Activated CD4-positive, alpha-beta memory T cell treated with anti-CD3 and anti-CD28 coated beads for 36 hours (primary cell): Measurements from ENCODE around the gene PTPRN2. TPM values are rescaled to one million over a fixed set of nuclear protein-coding genes. Genes with fewer than 3 reads are reported as not detected.
"Not testable (repeated sequence)": the region's sequence is repeated elsewhere in the genome, so short reads cannot be mapped to it uniquely, and the experiment has no call there.

Source experiments
- CTCF ChIA-PET: fragments of 350-600 bp; sonication (Branson Sonifier 250); formaldehyde crosslinking; loops from one replicate; lab custom pipeline; 2021; ENCODE audit warnings: antibody characterized with exemption, inconsistent platforms; lab: Charles Lee
- POLR2A ChIA-PET: fragments of 350-600 bp; sonication (Branson Sonifier 250); formaldehyde crosslinking; loops from one replicate; lab custom pipeline; 2021; ENCODE audit warnings: antibody characterized with exemption; lab: Charles Lee
- DNase-seq: peaks from one replicate; pipeline ENCODE4 v3.0.0-alpha.2; 2020
- H3K27ac Mint-ChIP-seq: one replicate; pipeline ENCODE4 v1.8.0; 2021; ENCODE audit warnings: mixed read lengths
- H3K27me3 Mint-ChIP-seq: one replicate; pipeline ENCODE4 v1.8.0; 2021; ENCODE audit warnings: mixed read lengths
- H3K36me3 Mint-ChIP-seq: one replicate; pipeline ENCODE4 v1.8.0; 2021; ENCODE audit warnings: mixed read lengths
- H3K4me1 Mint-ChIP-seq: one replicate; pipeline ENCODE4 v1.8.0; 2021; ENCODE audit warnings: low read depth, mixed read lengths
- H3K4me3 Mint-ChIP-seq: one replicate; pipeline ENCODE4 v1.8.0; 2021; ENCODE audit warnings: mild to moderate bottlenecking, mixed read lengths
- H3K9me3 Mint-ChIP-seq: one replicate; pipeline ENCODE4 v1.8.0; 2021; ENCODE audit warnings: mixed read lengths
- intact Hi-C: fragments of 100-400 bp; cut with micrococcal nuclease; formaldehyde crosslinking; loops from one replicate; pipeline ENCODE4 v1.15.1; 2023
- total RNA-seq, 2 experiments: library from RNA; stranded (reverse); gene quantifications; one replicate each; pipeline ENCODE4 v1.2.3, GENCODE V29; 2021

PTPRN2 gene
- total RNA-seq, 2 experiments from 2014 or later: 0.51 to 0.64 TPM

GRCh38 chr7:158530800-158531609, 56.6 kb downstream of the PTPRN2 start:
- Mint-ChIP-seq H3K4me3 (no peak overlapping the region), H3K9me3 (peaks cover 4% of the 10 kb centered on the region), H3K36me3 (no peaks in the 10 kb centered on the region), H3K27me3 (peaks cover 5% of the 10 kb centered on the region), H3K4me1 (no peaks in the 10 kb centered on the region), H3K27ac (no peak overlapping the region)
- ChIA-PET CTCF (no interaction called here), POLR2A (no interaction called here)
- no peak for DNase-seq
- intact Hi-C loops: no loop called here

GRCh38 chr7:158529181-158530096, 58.2 kb downstream of the PTPRN2 start:
- Mint-ChIP-seq H3K27ac (no peak overlapping the region), H3K4me1 (no peaks in the 10 kb centered on the region), H3K27me3 (peaks cover 5% of the 10 kb centered on the region), H3K9me3 (peaks cover under 1% of the 10 kb centered on the region), H3K36me3 (no peaks in the 10 kb centered on the region), H3K4me3 (no peak overlapping the region)
- ChIA-PET CTCF (no interaction called here), POLR2A (no interaction called here)
- no peak for DNase-seq
- intact Hi-C loops: no loop called here

DNA sequence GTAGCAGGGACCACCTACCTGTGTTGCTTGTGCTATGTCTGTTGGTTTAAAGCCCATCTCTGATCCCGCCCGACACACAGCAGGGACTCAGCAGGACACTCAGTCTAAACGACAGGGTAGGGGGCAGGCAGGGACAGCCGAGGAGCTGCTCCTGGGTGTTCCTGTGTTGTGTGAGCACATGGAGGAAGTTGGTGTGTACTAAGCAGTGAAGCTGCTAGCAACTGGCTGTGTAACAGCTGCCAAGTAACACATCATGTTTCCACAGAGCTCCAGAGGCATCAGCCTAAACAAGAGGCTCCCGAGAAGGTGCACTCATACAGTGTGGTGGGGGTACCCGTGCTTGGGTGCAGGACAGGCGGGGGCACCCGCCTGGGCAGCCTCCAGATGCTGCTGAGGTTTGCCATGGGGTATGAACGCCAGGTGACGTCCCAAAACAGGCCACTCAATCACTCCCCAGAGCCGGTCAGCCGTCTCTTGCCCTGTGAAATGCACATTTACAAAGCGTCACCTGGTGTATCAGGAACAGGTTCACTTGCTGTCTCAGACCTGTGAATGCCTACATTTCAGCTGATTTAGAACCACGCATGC, 59.6 kb downstream of the PTPRN2 start:
- Mint-ChIP-seq H3K36me3 (no peaks in the 10 kb centered on the region), H3K9me3 (no peaks in the 10 kb centered on the region), H3K4me1 (no peaks in the 10 kb centered on the region), H3K4me3 (no peak overlapping the region), H3K27me3 (peaks cover 3% of the 10 kb centered on the region), H3K27ac (no peak overlapping the region)
- ChIA-PET POLR2A (no interaction called here), CTCF (no interaction called here)
- DNase-seq: no peak
- intact Hi-C loops: no loop called here

DNA sequence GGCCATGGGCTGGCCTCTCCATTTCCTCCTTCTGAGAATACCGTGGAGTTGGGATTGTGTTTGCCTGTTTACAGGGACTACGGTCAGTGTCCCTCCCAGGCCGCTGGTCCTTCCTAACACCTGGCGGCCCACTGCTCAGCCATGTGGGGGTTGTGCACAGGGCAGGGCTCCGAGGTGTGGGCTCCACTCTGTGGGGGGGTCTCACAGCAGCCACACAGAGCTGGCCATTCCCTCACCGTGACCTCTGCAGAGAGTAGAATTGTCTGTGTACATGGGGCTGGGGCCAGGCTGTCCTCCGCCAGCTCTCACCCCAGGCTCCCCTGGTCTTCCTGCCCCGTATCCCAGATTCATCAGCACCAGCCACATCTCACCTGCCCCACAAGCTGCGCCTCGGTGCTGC, 60.1 kb downstream of the PTPRN2 start:
- Mint-ChIP-seq H3K4me3 (no peak overlapping the region), H3K27ac (no peak overlapping the region), H3K36me3 (no peaks in the 10 kb centered on the region), H3K9me3 (no peaks in the 10 kb centered on the region), H3K4me1 (no peaks in the 10 kb centered on the region), H3K27me3 (peaks cover 3% of the 10 kb centered on the region)
- CTCF ChIA-PET: no interaction called here
- DNase-seq: no peak
- intact Hi-C loops: no loop called here
- POLR2A ChIA-PET: no interaction called here

DNA sequence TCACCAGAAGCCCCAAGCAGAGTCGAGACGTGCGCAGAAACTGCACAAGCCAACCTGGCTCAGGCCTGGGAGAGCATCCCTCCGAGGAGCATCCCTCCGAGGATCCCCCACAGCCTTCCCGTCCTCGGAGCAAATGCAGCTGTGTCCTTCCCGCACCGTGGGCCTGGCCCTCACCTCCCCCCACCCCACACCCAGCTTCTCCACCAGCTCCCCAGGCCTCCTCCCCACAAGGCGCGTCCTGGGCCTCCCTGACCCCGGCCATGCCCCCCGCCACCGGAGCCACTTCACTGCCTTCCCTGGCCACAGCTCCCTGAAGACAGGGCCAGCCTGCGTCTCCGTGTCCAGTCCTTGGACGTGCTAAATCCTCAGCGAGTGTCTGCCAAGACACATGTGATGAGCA, 60.6 kb downstream of the PTPRN2 start:
- Mint-ChIP-seq H3K9me3 (no peaks in the 10 kb centered on the region), H3K4me1 (no peaks in the 10 kb centered on the region), H3K4me3 (no peak overlapping the region), H3K27ac (no peak overlapping the region), H3K36me3 (no peaks in the 10 kb centered on the region), H3K27me3 (peaks cover 3% of the 10 kb centered on the region)
- CTCF ChIA-PET: no interaction called here
- no peak for DNase-seq
- POLR2A ChIA-PET: no interaction called here
- intact Hi-C loops: no loop called here

GRCh38 chr7:158526531-158526930, 61.1 kb downstream of the PTPRN2 start:
- H3K36me3 Mint-ChIP-seq: no peaks in the 10 kb centered on the region
- H3K4me1 Mint-ChIP-seq: no peaks in the 10 kb centered on the region
- ChIA-PET CTCF (no interaction called here), POLR2A (no interaction called here)
- intact Hi-C loops: no loop called here
- H3K9me3 Mint-ChIP-seq: no peaks in the 10 kb centered on the region
- H3K27me3 Mint-ChIP-seq: peaks cover 3% of the 10 kb centered on the region
- H3K27ac Mint-ChIP-seq: no peak overlapping the region
- no peak for DNase-seq
- no peak overlapping the region for H3K4me3 Mint-ChIP-seq

DNA sequence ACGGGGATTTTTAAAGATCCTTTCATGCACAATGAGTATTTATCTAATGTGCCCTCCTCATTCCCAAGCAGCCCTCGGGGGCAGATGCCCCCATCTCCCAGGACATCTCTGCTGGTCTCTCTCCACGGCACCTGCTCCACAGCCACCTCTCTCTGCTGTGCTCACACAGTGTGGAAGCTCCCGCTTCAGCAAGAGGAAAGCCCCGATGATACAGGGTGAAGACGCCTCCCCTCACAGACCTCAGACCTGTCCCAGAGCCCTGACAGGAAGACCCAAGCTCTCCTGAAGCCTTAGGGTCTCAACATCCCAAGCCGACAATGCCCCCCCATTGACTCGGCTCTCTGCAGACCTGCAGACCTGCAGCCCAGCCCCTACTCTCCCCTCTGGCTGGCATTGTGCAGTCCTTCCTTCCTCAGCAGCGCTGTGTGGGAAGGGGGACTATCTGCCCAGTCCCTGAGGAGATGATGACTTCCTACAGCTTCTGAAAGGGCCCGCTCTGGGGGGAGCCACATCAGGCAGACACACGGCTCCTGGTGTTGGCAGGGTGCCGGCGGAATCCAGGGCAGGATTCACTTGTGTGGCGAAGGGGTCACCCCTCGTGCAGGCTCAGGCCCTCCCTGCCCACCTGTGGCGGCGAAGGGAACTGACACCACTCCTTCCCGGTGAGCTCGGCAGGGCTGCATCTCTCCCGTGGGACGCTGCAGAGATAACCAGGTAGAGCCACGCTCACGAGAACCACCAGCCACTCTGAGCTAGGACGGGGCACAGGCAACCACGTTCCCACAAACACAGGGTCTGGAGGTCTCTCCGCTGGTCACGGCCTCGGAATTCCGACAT, 61.8 kb downstream of the PTPRN2 start:
- ChIA-PET POLR2A (no interaction called here), CTCF (no interaction called here)
- H3K27ac Mint-ChIP-seq: no peak overlapping the region
- H3K9me3 Mint-ChIP-seq: peaks cover 3% of the 10 kb centered on the region
- intact Hi-C loops: no loop called here
- H3K4me3 Mint-ChIP-seq: no peak overlapping the region
- DNase-seq: no peak
- no peaks in the 10 kb centered on the region for H3K4me1 Mint-ChIP-seq
- no peaks in the 10 kb centered on the region for H3K36me3 Mint-ChIP-seq
- H3K27me3 Mint-ChIP-seq: peaks cover 3% of the 10 kb centered on the region

GRCh38 chr7:158524749-158525635, 62.6 kb downstream of the PTPRN2 start:
- H3K4me1 Mint-ChIP-seq: no peaks in the 10 kb centered on the region
- H3K9me3 Mint-ChIP-seq: peaks cover 3% of the 10 kb centered on the region
- no peak overlapping the region for H3K4me3 Mint-ChIP-seq
- H3K27ac Mint-ChIP-seq: no peak overlapping the region
- intact Hi-C loops: no loop called here
- H3K36me3 Mint-ChIP-seq: no peaks in the 10 kb centered on the region
- ChIA-PET CTCF (no interaction called here), POLR2A (no interaction called here)
- DNase-seq: no peak
- H3K27me3 Mint-ChIP-seq: peaks cover 3% of the 10 kb centered on the region

DNA sequence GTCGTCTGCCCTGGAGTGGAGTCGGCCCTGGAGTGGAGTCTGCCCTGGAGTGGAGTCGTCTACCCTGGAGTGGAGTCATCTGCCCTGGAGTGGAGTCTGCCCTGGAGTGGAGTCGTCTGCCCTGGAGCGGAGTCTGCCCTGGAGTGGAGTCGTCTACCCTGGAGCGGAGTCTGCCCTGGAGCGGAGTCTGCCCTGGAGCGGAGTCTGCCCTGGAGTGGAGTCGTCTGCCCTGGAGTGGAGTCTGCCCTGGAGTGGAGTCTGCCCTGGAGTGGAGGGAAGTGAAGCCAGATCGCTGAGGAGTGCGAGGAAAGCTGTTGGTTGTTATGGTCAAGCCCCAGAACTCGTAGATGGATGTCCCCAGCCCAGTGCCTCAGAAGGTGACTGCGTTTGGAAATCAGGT, 63.3 kb downstream of the PTPRN2 start:
- intact Hi-C loops, H3K4me3 Mint-ChIP-seq, DNase-seq, H3K36me3 Mint-ChIP-seq, CTCF ChIA-PET, POLR2A ChIA-PET, H3K9me3 Mint-ChIP-seq, H3K27ac Mint-ChIP-seq, H3K4me1 Mint-ChIP-seq, H3K27me3 Mint-ChIP-seq: not testable (repeated sequence)

GRCh38 chr7:158523877-158524276, 63.7 kb downstream of the PTPRN2 start:
- intact Hi-C loops, CTCF ChIA-PET, H3K27ac Mint-ChIP-seq, H3K9me3 Mint-ChIP-seq, POLR2A ChIA-PET, H3K36me3 Mint-ChIP-seq, H3K27me3 Mint-ChIP-seq, H3K4me1 Mint-ChIP-seq, DNase-seq, H3K4me3 Mint-ChIP-seq: not testable (repeated sequence)

DNA sequence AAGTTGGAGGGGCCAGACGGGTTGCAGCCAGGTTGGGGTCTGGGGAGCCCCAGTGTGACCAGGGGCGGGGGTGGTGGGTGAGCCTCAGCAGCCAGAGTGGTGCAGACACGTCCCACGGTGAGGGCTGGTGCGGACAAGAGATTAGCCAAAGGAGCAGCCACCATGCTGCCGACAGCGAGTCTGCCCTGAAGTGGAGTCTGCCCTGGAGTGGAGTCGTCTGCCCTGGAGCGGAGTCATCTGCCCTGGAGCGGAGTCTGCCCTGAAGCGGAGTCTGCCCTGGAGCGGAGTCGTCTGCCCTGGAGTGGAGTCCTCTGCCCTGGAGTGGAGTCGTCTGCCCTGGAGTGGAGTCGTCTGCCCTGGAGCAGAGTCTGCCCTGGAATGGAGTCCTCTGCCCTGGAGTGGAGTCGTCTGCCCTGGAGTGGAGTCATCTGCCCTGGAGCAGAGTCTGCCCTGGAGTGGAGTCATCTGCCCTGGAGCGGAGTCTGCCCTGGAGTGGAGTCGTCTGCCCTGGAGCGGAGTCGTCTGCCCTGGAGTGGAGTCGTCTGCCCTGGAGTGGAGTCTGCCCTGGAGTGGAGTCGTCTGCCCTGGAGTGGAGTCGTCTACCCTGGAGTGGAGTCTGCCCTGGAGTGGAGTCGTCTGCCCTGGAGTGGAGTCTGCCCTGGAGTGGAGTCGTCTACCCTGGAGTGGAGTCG, 64.3 kb downstream of the PTPRN2 start:
- H3K27me3 Mint-ChIP-seq, H3K27ac Mint-ChIP-seq, H3K36me3 Mint-ChIP-seq, POLR2A ChIA-PET, intact Hi-C loops, CTCF ChIA-PET, DNase-seq, H3K4me3 Mint-ChIP-seq, H3K4me1 Mint-ChIP-seq, H3K9me3 Mint-ChIP-seq: not testable (repeated sequence)
